OCI-LY7 (cell line): ENCODE measurements around the gene RNF14. TPM values are rescaled to one million over a fixed set of nuclear protein-coding genes. Genes with fewer than 3 reads are reported as not detected.

ENCODE experiments used
- BruUV-seq: library from RNA; stranded (reverse); fragments of 400-500 nt; replicated peaks from 2 replicates; lab custom pipeline; 2021; lab: Mats Ljungman, UMichigan
- CTCF ChIA-PET: fragments of 300-600 bp; sonication (Branson Sonifier 250); formaldehyde crosslinking; loops from one replicate; lab custom pipeline; 2022; ENCODE audit warnings: antibody characterized with exemption; ENCODE audit not compliant: unreplicated experiment; lab: Charles Lee
- POLR2A ChIA-PET: fragments of 300-600 bp; sonication (Branson Sonifier 250); formaldehyde crosslinking; loops from one replicate; lab custom pipeline; 2022; ENCODE audit warnings: antibody characterized with exemption; lab: Charles Lee
- DNase-seq: peaks from one replicate; pipeline ENCODE4 v3.0.0-alpha.2; 2015; ENCODE audit warnings: low spot score
- H2AFZ ChIP-seq: fragments of 200-600 bp; sonication (generic), shearing (Covaris generic); 2 replicates; pipeline ENCODE4 v1.6.1; 2014; ENCODE audit warnings: mild to moderate bottlenecking, antibody characterized with exemption, low read length, moderate library complexity
- H3K27ac ChIP-seq: fragments of 200-600 bp; sonication (generic); 2 replicates; pipeline ENCODE4 v1.5.1; 2014; ENCODE audit warnings: mixed run types, low read depth, mild to moderate bottlenecking, moderate library complexity, low read length, inconsistent platforms; ENCODE audit not compliant: poor library complexity, severe bottlenecking
- H3K36me3 ChIP-seq: fragments of 200-600 bp; sonication (generic); 2 replicates; pipeline ENCODE4 v1.6.1; 2014; ENCODE audit warnings: mild to moderate bottlenecking, antibody characterized with exemption, low read length, moderate library complexity, mixed read lengths; ENCODE audit not compliant: insufficient read depth
- H3K4me1 ChIP-seq: fragments of 200-600 bp; sonication (generic); 2 replicates; pipeline ENCODE4 v1.5.1; 2014; ENCODE audit warnings: mild to moderate bottlenecking, low read length; ENCODE audit not compliant: insufficient read depth, poor library complexity, severe bottlenecking
- H3K4me2 ChIP-seq: fragments of 200-600 bp; sonication (generic); 2 replicates; pipeline ENCODE4 v1.6.1; 2014; ENCODE audit warnings: mild to moderate bottlenecking, low read length
- H3K4me3 ChIP-seq: fragments of 200-600 bp; sonication (generic); 2 replicates; pipeline ENCODE4 v1.5.1; 2014; ENCODE audit warnings: mild to moderate bottlenecking, low read depth, low read length; ENCODE audit not compliant: poor library complexity, severe bottlenecking
- H3K79me2 ChIP-seq: fragments of 200-600 bp; sonication (generic); 2 replicates; pipeline ENCODE4 v1.6.1; 2016; ENCODE audit warnings: low read depth, mild to moderate bottlenecking, low read length, moderate library complexity, mixed read lengths; ENCODE audit not compliant: insufficient read depth
- H3K9me2 ChIP-seq: fragments of 200-600 bp; sonication (generic); 2 replicates; pipeline ENCODE4 v1.6.1; 2016; ENCODE audit warnings: mild to moderate bottlenecking, low read length, mixed read lengths; ENCODE audit not compliant: insufficient read depth
- H3K9me3 ChIP-seq: fragments of 200-600 bp; sonication (generic); 2 replicates; pipeline ENCODE4 v1.6.1; 2014; ENCODE audit warnings: mild to moderate bottlenecking, mixed run types, low read length, mixed read lengths
- H4K20me1 ChIP-seq: fragments of 200-600 bp; sonication (generic); 2 replicates; pipeline ENCODE4 v1.6.1; 2014; ENCODE audit warnings: mild to moderate bottlenecking, antibody characterized with exemption, low read length, moderate library complexity, mixed read lengths; ENCODE audit not compliant: insufficient read depth
- CTCF ChIP-seq: fragments of 200-600 bp; sonication (generic); conservative IDR thresholded peaks from 2 replicates; pipeline ENCODE4 v1.5.1; 2014; ENCODE audit warnings: mild to moderate bottlenecking, antibody characterized with exemption, low read length, moderate library complexity, mixed read lengths
- EZH2phosphoT487 ChIP-seq: fragments of 200-600 bp; sonication (generic); IDR thresholded peaks from 2 replicates; pipeline ENCODE4 v1.6.1; 2018; ENCODE audit warnings: low read depth, borderline replicate concordance, mild to moderate bottlenecking, mixed run types, antibody characterized with exemption, low read length, moderate library complexity, mixed read lengths
- intact Hi-C: fragments of 100-400 bp; cut with micrococcal nuclease; formaldehyde crosslinking; loops from one replicate; pipeline ENCODE4 v1.10.0; 2022; ENCODE audit not compliant: unreplicated experiment
- total RNA-seq, 2 experiments: library from RNA; depleted of rRNA in 1 of 2; stranded (reverse); fragments of >200 nt in 1 of 2; shearing (Covaris generic) in 1 of 2; gene quantifications; 2 replicates each; pipeline ENCODE4 v1.2.3, GENCODE V29; 2014 to 2022

The RNF14 gene
- total RNA-seq, 2 experiments from 2014 or later = 31.7 to 41.1 TPM

- intact Hi-C loops = no loop called here
- Histone ChIP-seq H2AFZ (no peak overlapping the region), H3K36me3 (peaks cover 79% of the 10 kb centered on the region), H3K4me2 (no peak overlapping the region), H3K4me1 (no peaks in the 10 kb centered on the region), H4K20me1 (no peaks in the 10 kb centered on the region), H3K4me3 (no peak overlapping the region), H3K9me3 (no peaks in the 10 kb centered on the region), H3K27ac (no peak overlapping the region), H3K79me2 (no peaks in the 10 kb centered on the region), H3K9me2 (no peaks in the 10 kb centered on the region)
- no peak for DNase-seq
- ChIA-PET POLR2A (no interaction called here), CTCF (no interaction called here)
- no TSS peak for BruUV-seq
- TF ChIP-seq EZH2phosphoT487 = no peak
- TF ChIP-seq CTCF = no peak
These were observed 33.4 kb upstream of the RNF14 start for GRCh38 chr5:141935538-141935937.

- Histone ChIP-seq H3K4me2 (no peak overlapping the region), H3K9me2 (no peaks in the 10 kb centered on the region)
- no TSS peak for BruUV-seq
These were observed 28.1 kb upstream of the RNF14 start for GRCh38 chr5:141940695-141941271.

More at GRCh38 chr5:141940695-141941271, 28.1 kb upstream of the RNF14 start:
- no peaks in the 10 kb centered on the region for H3K9me3 ChIP-seq
- H3K36me3 ChIP-seq = peaks cover 35% of the 10 kb centered on the region
- no peaks in the 10 kb centered on the region for H4K20me1 ChIP-seq
- no peaks in the 10 kb centered on the region for H3K4me1 ChIP-seq
- H3K79me2 ChIP-seq = no peaks in the 10 kb centered on the region
- H3K27ac ChIP-seq = no peak overlapping the region
- intact Hi-C loops = no loop called here
- DNase-seq = no peak
- CTCF ChIA-PET = no interaction called here
- TF ChIP-seq CTCF (no peak), EZH2phosphoT487 (no peak)
- POLR2A ChIA-PET = no interaction called here
- H2AFZ ChIP-seq = no peak overlapping the region
- H3K4me3 ChIP-seq = no peak overlapping the region
